Measurements from ENCODE around the gene PSMD5. TPM values are rescaled to one million over a fixed set of nuclear protein-coding genes. Genes with fewer than 3 reads are reported as not detected.

PSMD5 gene
- total RNA-seq, 3 donors from 2014 or later: 30.1 to 46.9 (median 32.3) TPM

DNA sequence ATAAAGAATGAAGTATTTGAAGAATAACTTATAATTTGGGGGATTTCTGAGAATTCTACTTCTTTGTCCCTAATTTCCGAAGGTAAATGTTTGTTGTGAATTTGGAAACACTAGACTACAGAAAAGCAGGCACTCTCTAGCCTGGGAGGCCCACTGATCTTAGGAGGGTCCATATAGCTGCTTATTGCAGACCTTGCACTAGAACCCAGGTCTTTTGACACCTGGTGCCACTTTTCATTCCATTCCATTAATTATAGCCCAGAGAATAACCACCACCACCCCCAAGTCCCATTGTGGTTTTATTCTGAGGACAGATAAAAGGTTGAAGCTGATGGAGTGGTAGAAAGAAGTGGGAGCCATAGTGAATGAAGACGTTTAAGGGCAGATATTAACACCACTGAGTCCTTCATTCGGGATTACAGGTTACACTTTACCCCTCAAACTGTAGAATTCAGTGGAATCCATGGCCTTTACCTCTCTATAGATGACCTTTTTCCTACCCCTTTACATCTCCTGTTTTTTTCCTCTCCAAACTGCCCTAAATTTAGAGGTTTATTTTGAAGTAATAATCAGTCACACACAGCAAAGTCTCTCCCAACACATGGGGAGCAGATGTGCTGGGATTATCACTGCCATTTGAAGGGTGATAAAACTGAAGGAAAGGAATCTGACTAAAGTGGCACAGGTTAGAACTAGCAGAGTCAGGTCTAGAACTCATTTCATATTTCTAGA lies 12.0 kb upstream of the PSMD5 start:
- TF ChIP-seq, protein P1, sequence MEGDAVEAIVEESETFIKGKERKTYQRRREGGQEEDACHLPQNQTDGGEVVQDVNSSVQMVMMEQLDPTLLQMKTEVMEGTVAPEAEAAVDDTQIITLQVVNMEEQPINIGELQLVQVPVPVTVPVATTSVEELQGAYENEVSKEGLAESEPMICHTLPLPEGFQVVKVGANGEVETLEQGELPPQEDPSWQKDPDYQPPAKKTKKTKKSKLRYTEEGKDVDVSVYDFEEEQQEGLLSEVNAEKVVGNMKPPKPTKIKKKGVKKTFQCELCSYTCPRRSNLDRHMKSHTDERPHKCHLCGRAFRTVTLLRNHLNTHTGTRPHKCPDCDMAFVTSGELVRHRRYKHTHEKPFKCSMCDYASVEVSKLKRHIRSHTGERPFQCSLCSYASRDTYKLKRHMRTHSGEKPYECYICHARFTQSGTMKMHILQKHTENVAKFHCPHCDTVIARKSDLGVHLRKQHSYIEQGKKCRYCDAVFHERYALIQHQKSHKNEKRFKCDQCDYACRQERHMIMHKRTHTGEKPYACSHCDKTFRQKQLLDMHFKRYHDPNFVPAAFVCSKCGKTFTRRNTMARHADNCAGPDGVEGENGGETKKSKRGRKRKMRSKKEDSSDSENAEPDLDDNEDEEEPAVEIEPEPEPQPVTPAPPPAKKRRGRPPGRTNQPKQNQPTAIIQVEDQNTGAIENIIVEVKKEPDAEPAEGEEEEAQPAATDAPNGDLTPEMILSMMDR (IDR thresholded peaks at IDR 0.05): no peak
- Histone ChIP-seq H3K9me3 (no peaks in the 10 kb centered on the region), H3K4me3 (no peak overlapping the region), H3K36me3 (ENCODE audit: low read depth) (no peaks in the 10 kb centered on the region), H3K4me1 (ENCODE audit: low read depth) (no peaks in the 10 kb centered on the region)
- no peak for DNase-seq
- intact Hi-C loops (cut with DNase I, micrococcal nuclease): no loop called here
- ATAC-seq: no peak

DNA sequence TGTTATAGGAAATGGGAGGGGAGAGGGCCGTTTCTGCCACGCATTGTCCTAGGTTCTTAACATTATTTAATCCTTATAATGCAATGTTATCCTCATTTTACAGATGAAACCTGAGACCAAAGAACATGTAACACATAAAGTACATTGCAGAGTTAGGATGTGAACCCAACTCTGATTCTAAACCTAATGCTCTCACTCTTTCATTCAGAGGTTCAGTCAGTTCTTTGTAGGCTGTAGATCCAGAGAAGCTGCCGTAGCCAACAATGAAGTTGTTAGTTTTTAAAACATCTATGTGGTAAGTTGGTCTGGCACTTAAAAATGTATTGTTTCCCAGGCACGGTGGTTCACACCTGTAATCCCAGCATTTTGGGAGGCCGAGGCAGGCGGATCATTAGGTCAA lies 10.5 kb upstream of the PSMD5 start:
- H3K36me3 ChIP-seq (ENCODE audit: low read depth): no peaks in the 10 kb centered on the region
- DNase-seq: no peak
- H3K4me3 ChIP-seq: no peak overlapping the region
- no peaks in the 10 kb centered on the region for H3K4me1 ChIP-seq (ENCODE audit: low read depth)
- TF ChIP-seq, protein P1 (IDR thresholded peaks at IDR 0.05): no peak
- no peaks in the 10 kb centered on the region for H3K9me3 ChIP-seq
- intact Hi-C loops (cut with DNase I, micrococcal nuclease): no loop called here
- no peak for ATAC-seq

DNA sequence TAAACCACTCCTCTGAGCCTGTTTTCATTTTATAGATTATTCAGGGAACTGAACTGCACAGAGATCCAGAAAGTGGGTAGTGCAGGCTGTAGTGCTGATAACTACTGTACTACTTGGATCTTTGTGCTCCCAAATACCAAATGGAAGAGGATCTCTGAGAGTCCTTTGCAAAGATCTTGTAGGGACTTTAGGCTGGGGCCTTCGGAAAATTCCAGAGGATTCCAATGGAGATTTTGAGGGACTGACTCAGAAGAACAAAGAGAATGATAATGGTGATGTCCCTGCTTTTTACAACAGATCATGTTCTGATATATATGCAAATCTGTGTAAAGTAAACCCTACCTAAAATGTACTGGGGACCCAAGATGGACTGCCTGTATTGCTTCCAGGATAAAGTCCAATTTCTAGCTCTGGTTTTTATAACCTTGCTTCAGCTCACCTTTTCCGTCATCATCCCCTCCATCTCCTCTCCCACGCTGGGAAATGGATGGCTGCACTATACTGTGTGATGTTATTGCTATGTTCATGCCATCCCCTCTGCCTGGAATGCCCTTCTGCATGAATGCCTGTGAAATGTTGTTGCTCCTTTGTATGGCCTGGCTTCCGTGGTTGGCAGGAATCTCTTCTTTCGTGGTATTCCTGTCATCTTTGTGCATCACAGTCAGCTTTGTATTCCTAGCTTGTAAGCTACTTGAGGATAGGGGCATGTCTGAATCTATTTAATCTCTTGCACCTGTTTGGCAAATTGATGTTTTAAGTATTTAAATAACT lies 9.7 kb upstream of the PSMD5 start:
- TF ChIP-seq, protein P1 (IDR thresholded peaks at IDR 0.05): no peak
- Histone ChIP-seq H3K9me3 (no peaks in the 10 kb centered on the region), H3K4me3 (no peak overlapping the region), H3K36me3 (ENCODE audit: low read depth) (no peaks in the 10 kb centered on the region), H3K4me1 (ENCODE audit: low read depth) (no peaks in the 10 kb centered on the region)
- no peak for DNase-seq
- intact Hi-C loops (cut with DNase I, micrococcal nuclease): no loop called here
- ATAC-seq: no peak

DNA sequence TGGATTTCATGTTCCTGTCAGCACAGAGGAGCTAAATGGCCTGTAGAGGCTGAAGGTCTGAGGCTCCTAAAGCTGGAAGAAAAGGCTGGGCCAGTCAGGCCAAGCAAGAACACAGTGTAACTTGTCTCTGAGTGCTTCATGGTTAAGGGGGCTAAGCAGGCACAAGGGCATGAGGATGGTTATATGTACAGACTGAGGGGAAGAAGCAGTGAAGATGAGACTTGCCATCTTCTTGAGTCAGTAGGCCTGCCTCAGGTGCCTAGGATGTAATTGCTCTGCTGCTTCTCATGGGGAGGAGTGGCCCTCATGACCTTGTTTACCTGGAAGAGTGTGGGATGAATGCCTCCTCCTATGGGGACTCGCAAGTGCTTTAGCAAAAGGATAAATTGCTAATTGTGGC lies 8.7 kb upstream of the PSMD5 start:
- no peak for DNase-seq
- no peak for ATAC-seq
- Histone ChIP-seq H3K4me1 (ENCODE audit: low read depth) (no peaks in the 10 kb centered on the region), H3K4me3 (no peak overlapping the region), H3K36me3 (ENCODE audit: low read depth) (no peaks in the 10 kb centered on the region), H3K9me3 (no peaks in the 10 kb centered on the region)
- TF ChIP-seq, protein P1 (IDR thresholded peaks at IDR 0.05): no peak
- intact Hi-C loops (cut with DNase I, micrococcal nuclease): no loop called here

DNA sequence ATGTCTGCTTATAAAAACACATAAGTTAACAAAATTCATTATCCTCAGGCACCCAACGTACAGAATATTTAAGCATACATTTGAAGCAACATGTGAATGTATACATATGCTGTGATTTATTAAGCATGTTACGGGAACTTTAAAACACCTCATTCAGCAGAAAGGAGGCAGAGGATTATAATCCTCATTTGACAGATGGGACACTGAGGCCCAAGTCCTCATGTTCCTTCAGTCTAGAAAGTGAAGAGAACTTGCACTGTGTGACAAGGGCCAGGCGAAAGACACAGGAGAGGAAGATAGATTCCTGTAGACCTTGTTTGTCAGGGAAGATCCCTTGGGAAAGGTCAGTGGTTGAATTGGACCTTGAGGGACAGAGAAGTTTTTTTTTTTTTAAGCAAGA lies 7.6 kb upstream of the PSMD5 start:
- no peak for DNase-seq
- intact Hi-C loops (cut with DNase I, micrococcal nuclease): no loop called here
- TF ChIP-seq, protein P1 (IDR thresholded peaks at IDR 0.05): no peak

More for the DNA sequence above, 7.6 kb upstream of the PSMD5 start:
- ATAC-seq: no peak
- Histone ChIP-seq H3K9me3 (no peaks in the 10 kb centered on the region), H3K4me3 (no peak overlapping the region), H3K4me1 (ENCODE audit: low read depth) (no peaks in the 10 kb centered on the region), H3K36me3 (ENCODE audit: low read depth) (no peaks in the 10 kb centered on the region)

Data from mucosa of descending colon (tissue), 3 donors.